NCI-H2171 (cell line): ENCODE results near the gene LRRC47.
A peak's percentile ranks its signal among the peaks of the same experiment; 100 is the strongest.

ENCODE experiments used
- DNase-seq: peaks from one replicate; lab custom pipeline; 2025; lab: John Stamatoyannopoulos, UW

The LRRC47 gene

DNA sequence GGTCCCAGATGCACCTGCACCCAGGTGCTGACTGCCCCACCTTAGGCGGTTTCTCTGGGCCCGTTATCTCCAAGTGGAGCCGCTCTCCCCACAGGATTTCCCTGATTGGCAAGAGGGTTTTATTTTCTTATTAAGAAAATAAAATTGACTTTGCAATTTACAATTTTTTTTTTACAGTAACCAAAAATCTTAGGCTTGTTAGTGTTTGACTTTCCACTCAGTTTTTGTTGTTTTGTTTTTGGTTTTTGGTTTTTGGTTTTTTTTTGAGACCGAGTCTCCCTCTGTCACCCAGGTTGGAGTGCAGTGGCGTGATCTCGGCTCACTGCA, 48.8 kb downstream of the LRRC47 start:
- no peak for DNase-seq

DNA sequence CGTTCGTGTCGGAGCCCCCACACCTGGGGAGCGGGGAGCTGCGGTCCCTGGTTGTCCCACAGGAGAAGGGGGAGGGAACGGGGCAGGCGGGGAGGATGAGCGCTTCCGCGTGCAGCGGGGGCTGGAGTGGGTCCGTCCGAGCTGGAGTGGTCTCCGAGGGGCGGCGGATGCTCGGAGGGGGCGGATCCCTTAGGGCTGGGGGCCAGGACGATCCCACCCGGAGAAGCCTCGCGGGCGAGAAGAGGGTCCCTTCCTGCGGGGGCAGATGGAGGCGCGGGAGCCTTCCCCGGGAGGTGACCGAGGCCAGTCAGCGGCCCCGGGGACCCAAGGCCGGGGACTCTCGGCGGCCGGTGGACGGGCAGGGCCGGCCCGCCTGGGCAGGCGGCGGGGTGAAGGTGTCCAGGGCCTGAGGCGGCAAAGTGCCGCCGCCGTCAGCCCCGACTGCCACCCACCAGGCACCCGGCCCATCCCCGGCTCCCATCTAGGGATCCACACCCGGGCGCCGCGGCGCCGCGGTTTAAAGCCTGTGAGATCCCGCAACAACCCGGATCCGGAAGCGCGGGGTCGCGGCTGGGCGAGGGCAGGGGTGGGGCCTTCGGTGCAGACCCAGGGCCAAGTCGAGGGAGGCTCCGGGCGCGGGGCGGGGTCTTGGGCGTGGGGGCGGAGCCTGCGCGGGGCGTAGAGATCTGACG, 49.3 kb downstream of the LRRC47 start:
- DNase-seq, result peak; percentile 76

DNA sequence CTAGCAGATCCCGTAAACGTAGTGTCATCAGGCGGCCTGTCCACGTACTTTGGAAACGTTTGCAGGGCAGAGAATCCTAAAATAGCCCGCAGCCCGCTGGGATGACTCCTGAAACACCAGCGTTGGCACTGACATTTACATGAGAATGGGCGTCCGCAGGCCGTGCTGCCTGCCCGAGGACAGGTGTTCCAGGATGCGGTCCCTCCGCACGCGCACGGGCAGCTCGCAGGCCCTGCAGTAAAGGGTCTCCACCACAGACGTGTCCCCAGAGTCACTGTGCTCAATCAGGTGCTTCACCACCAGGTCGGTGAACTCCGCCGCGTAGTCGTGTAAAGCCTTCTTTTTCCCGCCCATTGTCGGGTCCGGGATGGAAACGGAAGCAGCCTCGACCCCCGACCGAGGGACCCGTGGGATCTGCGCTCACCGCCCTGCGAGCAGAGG, 49.9 kb downstream of the LRRC47 start:
- no peak for DNase-seq

DNA sequence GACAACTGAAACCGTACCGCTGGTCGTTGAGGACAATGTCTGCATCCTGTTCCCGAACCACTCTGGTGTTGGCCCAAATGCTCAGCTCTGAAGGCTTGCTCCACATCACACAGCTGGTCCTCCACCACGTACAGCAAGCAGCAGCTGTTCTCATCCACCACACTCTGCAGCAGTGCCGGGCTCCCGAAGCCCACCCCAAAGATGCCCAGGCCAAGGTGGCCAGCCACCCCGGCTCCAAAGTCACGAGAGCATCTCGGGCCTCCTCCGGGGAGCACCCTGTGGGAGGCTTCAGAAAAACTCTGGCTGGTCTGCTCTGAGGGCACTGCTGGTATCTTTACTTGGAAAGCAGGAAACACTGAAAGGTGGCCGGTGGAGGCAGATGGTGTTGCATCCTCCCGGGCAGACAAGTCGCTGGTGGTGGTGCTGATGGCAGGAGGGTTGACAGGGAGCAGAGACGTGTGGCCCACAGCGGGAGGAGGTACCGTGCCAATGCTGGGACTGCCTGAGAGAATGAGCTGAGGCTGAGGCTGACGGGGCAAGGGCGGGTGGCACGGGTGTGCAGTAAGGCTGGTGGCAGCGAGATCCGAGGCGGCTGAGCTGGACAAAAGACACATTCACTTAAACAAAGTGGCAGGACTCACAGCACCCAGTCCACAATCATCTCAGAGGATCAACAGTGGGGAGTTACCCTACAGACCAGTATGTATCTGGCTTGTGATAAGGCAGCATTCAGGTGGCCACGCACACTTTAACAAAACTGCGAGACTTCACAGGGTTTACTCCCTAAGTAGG, 50.5 kb downstream of the LRRC47 start:
- no peak for DNase-seq

DNA sequence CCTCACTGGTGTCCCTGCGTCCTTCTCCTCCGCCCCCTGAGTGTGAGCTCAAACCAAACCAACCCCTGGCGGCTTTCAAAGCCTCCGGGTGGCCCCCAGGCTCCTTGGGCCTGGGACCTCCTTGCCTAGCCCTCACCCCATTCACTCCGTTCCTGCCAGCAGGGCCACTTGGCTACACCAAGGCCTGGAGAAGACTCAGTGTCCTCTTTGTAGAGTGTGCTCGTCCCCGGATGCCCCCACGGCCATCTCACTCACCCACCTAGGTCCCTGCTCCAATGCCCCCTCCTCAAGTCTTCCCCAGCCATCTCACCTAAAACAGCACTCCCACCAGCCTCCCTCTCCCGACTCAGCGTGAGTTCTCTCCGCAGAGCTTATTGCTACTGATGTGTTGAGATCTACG, 51.2 kb downstream of the LRRC47 start:
- no peak for DNase-seq

DNA sequence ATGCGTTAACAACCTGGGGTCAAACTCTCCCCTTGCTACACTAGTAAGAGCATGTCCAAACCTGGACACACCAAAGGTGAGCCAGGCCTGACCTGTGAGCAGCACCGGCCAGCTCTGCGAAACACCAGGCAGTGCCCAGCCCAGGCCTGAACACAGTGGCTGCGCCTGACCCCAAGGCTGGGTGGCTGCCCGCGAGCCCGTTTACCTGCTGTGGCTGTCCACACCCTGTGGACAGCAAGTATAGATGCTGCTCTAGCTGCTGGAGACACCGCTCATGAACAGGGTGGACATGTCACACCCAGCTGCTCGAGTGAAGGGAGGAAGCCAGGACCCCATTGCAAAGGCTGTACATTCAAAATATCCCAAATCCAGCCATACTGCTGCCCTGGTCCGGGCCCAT, 51.7 kb downstream of the LRRC47 start:
- DNase-seq, result no peak

DNA sequence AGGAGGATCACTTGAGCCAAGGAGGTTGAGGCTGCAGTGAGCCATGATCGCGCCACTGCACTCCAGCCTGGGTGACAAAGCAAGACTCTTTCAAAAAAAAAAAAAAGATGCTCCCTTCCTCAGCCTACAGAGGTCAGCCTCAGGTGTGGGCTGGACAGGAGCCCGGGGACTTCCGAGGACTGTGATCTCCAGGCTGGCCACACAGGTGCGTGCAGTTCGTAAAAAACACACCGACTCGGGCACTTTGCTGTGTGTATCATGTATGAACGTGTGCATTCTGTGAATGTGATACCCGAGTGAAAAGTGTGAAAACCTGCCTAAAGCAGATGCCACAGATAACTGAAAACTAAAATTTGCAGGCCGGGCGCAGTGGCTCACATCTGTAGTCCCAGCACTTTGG, 52.5 kb downstream of the LRRC47 start:
- DNase-seq, result no peak

DNA sequence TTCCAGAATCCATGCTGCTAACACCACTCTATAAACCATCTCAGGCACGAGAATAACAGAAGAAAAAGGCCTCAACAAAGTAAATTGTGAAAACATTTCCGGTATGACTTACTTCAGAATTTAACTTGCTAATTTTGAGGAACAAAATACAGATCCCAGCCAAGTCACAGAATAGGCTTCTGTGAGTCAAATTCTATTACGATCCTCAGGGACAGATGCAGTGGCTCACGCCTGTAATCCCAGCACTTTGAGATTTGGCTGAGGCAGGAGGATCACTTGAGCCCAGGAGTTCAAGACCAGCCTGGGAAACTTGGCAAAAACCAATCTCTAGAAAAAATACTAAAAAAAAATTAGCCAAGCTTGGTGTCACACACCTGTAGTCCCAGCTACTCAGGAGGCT, 52.9 kb downstream of the LRRC47 start:
- no peak for DNase-seq

DNA sequence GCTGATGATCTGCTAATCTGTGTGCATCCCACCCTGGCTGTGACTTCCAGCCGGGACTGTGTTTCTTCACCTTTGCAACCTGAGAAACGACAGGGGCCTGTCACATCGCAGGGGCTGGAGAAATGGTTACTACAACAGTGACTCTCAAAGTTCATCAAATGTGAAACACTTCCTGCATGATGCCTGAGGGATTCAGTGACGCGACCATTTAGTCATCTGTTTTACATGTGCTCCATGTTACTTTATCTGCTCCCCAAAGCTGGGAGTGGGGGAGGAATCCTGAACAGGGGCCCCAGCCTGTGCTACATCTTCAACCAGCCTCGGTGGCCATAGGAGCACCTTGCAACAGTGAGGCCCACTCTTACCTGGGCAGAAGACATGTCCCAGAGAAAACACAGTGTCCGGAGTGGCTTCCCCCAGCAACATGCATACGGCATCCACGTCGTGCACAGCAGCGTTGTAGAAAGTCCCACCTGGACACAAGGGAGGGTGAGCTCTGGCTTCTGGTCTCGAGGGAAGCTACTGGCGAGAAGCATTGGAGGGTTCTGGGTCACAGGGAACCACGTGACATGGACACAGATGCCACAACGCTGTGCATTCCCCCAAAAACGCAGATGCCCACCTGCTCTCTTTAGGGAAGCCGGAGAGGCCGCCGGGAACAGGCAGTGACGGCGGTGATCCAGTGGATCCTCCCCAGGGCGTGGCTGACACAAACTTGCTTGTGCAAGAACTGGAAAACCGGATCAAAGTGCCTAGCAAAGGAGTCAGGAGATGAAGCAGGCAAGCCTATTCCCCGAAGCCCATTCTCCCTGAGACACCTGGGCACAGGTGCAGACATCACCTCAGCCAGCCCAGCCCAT, 53.6 kb downstream of the LRRC47 start:
- DNase-seq, result no peak

DNA sequence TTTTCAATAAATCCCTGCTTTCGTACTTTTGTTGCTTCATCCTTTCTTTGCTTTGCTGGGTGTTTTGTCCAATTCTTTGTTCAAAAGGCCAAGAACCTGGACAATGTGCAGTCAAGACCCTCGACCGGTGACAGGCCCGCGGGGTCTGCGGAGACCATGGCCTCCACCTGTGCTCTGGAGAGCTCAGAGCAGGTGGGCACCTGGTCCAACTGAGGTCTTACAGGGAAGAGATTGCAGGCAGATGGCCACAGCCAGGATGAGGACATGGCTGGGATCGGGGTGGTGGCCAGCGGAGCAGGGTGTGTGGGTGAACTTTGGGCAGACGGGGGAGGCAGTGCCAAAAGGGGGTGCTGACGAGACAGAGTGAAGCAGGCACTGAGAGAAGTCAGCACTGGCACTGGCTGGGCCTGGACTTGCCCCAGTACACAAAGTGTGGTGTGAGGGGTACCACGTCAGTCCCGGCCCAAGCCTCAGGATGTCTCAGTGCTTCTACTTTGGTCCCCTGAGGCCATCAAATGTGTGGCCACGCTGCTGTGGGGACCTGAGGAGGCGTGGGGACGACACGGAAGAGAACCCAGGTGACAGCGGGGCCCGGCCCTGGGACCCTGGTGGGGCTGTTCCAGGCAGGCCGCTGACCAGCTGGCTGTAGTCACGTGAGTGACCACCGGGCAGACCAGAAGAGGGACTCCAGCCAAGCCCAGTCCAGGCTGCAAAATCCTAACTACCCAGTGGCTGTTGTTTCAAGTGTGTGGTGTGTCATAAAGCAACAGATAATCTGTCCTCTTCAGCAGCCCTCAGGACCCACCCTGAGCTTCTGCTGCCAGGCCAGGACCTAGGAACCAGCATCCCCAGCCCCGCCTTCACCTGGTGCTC, 54.5 kb downstream of the LRRC47 start:
- DNase-seq, result no peak

DNA sequence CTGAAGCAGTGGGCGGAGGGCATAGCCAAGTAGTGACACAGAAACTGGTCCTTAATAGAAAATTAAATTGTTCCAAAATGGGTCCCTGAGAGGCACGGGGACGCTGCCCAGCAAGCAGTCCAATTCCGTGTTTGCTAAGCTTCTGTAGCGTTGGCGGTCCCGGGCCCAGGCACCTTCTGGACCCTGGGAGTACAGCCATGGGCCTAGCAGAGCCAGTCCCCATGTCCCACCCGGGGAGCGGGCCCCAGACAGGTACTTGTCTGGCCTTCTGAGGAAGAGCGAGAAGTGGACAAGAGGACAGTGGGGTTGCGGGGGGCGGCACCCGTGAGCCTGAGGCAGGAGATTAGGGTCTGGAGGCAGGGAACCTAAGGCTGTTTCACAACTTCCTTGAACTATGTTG, 55.5 kb downstream of the LRRC47 start:
- no peak for DNase-seq

DNA sequence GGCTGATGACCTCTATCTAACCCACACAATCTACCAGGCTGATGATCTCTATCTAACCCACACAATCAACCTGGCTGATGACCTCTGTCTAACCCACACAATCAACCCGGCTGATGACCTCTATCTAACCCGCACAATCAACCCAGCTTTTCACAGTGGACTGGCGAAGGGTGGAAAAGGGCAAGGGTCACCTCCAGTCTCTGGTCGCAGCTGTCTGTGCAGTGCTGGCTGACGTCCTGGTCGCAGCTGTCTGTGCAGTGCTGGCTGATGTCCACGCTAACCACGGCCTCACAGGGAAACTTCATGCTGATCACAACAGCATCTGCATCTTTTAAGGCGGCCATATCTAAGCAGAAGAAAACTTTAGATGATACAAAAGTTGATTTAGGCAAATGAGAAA, 56.3 kb downstream of the LRRC47 start:
- DNase-seq, result no peak

DNA sequence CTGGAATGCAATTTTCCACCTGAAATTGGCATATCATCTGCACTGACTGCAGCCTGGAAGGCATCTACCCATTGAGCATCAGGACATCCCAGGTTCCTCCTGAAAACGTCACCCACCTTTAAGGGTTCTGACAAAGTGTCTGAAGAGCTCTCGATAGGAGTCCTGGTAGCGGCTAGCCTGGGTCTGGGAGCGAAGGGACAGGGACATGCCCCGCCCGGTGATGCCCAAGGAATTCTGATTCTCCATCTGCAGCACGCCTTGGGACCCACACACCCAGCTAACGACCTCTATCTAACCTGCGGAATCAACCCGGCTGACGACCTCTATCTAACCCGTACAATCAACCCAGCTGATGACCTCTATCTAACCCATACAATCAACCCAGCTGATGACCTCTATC, 57.4 kb downstream of the LRRC47 start:
- DNase-seq, result no peak

DNA sequence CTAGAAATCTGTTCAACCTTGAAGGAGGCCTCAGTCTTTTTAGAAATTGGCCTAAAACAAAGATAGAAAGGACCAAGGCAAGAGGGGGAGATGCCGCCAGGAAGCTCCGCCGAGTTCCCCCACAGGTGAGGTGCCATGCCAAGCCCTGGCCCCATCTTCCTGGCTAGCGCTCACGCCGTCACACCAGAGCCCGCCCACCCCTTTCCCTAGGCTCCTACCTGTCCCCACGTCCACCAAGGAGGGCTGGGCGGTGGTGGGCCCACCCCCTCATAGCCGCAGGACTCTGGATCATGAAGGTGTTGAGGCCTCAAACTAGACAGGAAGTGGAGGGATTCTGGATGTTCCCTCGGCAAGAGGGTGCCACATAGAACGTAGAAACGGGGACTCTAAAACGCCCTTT, 59.6 kb downstream of the LRRC47 start:
- DNase-seq, result no peak

DNA sequence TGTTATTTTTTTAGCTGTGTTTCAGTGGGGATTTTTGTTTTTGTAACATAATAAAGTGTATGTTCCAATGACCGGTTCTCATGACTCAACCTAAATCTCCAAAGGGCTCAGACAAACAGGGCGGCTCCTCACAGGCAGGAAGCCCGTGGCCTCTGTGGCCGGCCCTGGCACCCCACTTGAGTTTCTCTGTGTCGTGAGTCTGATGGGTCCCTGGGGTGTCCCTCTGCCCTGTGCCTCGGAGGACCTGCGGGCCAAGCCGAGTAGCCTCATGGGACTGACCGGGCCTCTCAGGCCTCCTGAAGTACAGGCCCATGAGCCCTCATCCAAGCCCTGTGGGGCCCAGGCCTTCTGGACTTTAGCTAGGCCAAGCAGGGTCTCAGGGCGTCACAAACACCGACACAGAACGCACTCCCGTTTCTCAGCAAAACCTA, 60.2 kb downstream of the LRRC47 start:
- DNase-seq, result no peak

DNA sequence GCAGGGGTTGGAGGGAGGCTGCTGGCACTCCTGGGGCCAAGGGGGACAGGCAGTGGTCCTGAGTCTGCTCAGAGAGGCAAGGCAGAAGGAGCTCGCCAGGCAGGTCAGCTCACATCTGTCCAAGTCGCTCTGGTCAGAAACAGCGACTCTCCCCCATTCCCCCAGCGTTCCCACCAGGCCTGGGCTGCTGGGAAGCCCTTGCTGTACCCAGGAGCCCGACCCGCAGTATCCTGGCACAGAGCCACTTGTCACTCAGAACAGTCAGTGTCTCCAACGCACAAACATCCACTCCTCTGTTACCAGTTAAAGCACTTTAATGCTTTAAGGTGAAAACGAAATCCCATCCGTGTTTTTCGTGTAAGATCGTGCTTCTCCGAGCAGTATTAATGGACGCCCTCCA, 60.6 kb downstream of the LRRC47 start:
- no peak for DNase-seq

DNA sequence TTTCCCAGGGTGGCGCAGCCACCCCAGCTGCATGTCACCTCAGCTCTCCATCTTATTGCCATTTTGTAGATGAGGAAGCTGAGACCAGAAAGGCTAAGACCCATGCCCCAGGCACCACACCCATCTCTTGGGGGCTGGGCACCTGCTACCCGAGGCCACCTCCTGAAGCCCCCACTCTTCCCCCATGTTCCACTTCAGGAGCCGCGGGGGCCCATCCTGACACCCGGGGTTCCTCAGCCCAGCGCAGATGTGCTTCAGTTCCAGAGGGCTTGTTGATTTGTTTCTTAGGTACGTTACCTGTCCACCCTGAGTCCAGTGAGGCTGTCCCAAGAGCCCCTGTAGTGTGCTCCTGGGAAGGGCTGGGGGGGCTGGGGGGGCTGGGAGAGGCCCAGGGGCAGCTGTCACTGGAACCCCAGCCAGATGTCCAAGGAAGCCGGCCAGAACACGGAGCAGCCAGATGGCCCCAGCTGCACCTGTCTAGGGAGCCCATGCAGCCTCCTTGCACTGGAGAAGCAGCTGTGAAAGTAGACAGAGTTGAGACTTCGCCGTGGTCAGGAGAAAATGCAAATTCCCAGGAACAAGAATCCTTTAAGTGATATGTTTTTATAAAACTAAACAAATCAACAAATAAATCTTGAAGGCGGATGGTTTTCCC, 61.1 kb downstream of the LRRC47 start:
- DNase-seq, result no peak

DNA sequence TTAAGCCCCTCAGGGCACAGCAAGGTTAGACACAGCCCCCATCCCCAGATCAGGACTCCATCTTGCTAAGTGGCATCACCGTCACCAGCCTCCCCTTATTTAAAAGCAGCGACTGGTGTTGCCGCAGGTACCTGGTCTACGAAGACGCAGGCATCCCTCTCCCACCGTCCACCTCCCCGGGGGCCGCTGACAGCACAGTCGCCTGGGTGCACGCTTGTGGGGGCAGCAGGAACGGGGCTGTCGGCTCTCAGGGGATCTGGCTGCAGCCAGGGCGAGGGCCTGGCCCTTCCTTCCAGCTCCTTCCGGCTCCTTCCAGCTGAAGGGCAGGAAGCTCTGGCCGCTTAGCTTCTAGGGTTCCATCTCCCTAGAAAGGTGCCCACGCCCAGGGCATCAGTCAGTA, 61.7 kb downstream of the LRRC47 start:
- DNase-seq, result no peak

DNA sequence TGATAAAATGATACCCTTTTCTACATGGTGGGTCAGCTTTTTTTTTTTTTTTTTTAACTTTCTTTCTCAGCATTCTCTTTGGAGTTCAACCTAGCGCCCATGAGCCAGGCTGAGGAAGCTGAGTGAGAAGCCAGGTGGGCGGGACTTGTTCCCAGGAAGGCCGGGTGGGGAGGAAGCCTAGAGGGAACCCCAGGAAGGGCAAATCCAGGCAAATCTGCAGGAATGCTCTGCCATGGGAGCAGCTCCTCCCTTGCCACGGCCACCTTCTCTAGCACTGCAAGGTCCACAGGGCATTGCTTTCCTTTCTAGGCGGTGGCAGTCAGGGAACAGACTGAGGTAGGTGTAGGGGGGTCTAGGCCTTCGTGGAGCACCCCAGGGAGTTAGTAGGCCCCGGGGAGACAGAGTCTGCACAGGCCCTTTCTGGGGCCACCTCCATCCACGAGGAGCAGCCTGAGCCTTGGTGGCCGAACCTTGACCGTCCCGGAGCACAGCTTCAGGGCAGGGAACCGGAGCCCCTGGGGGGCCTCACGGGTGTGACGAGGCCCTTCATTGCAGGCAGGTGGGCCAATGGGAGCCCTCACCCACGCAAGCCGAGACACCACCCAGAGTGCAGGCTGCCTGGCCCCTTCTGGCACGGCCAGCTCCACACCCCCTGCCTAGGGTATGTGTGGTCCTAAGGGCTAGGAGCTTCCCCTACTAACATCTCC, 62.3 kb downstream of the LRRC47 start:
- DNase-seq, result no peak

DNA sequence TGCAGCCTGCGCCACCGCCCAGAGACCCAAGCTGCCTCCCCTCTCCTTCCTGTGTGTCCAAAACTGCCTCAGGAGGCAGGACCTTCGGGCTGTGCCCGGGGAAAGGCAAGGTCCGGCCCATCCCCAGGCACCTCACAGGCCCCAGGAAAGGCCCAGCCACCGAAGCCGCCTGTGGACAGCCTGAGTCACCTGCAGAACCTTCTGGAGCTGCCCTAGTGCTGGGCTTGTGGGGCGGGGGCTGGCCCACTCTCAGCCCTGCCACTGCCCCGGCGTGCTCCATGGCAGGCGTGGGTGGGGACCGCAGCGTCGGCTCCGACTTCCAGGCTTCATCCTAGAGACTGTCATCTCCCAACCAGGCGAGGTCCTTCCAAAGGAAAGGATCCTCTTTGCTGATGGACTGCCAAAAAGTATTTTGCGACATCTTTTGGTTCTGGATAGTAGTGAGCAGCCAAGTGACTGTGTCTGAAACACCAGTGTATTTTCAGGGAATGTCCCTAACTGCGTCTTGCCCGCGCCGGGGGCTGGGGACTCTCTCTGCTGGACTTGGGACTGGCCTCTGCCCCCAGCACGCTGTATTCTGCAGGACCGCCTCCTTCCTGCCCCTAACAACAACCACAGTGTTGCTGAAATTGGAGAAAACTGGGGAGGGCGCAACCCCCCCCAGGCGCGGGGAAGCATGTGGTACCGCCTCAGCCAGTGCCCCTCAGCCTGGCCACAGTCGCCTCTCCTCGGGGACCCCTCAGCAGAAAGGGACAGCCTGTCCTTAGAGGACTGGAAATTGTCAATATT, 63.0 kb downstream of the LRRC47 start:
- DNase-seq, result no peak
